ENCODE results near the gene MROH7. TPM values are rescaled to one million over a fixed set of nuclear protein-coding genes. Genes with fewer than 3 reads are reported as not detected.
"Not testable (repeated sequence)": the region's sequence is repeated elsewhere in the genome, so short reads cannot be mapped to it uniquely, and the experiment has no call there.

The MROH7 gene
- total and polyA plus RNA-seq, 9 of the 15 experiments (the other 6 are each of a cell fraction or from before 2014, with no cell fraction given) = not detected

GRCh38 chr1:54636461-54637446 is 4.8 kb upstream of the MROH7 start (continued):
- TF ChIP-seq CREB3 (tag; conservative IDR thresholded peaks at IDR 0.05; ENCODE audit: low read depth) (0 out of 2 replicates have a peak, but pooled peaks have one; percentile 65), SOX6 (IDR thresholded peaks at IDR 0.05) (peak; percentile 75), DMBX1 (CRISPR knock-in tag; IDR thresholded peaks at IDR 0.05; ENCODE audit: borderline replicate concordance) (peak; percentile 66; the same call in 1 of the 2 replicates), NCOR1 (IDR thresholded peaks at IDR 0.05) (peak; percentile 62), BCOR (IDR thresholded peaks at IDR 0.05) (peak; percentile 13; the same call in 1 of the 2 replicates), ATF1 (tag; IDR thresholded peaks at IDR 0.05) (0 out of 2 replicates have a peak, but pooled peaks have one; percentile 18), SMARCC2 (IDR thresholded peaks at IDR 0.05; ENCODE audit: low read depth) (peak; percentile 42; the same call in 1 of the 2 replicates), ZNF592 (IDR thresholded peaks at IDR 0.05) (peak; percentile 89), TRIM24 (IDR thresholded peaks at IDR 0.05) (peak; percentile 53 to 70; a peak in 2 of 4 replicates), TCF3 (CRISPR knock-in tag; IDR thresholded peaks at IDR 0.05) (peak; percentile 80; the same call in 1 of the 2 replicates), SMARCE1 (IDR thresholded peaks at IDR 0.05) (peak; percentile 58; the same call in 1 of the 2 replicates), CBFA2T3 (IDR thresholded peaks at IDR 0.05) (peak; percentile 77), ID3 (tag; IDR thresholded peaks at IDR 0.05) (peak; percentile 84; the same call in 1 of the 2 replicates), DPF2 (IDR thresholded peaks at IDR 0.05) (peak; percentile 41; the same call in 1 of the 2 replicates)
- not testable (repeated sequence) for TF ChIP-seq ATF1, ID3 (CRISPR knock-in tag; IDR thresholded peaks at IDR 0.05)
